HG03442 (cell line): ENCODE results near the gene IGFL2.
"Not testable (repeated sequence)": the region's sequence is repeated elsewhere in the genome, so short reads cannot be mapped to it uniquely, and the experiment has no call there.

Source experiments
- ATAC-seq: cut with Tn5 transposase; IDR thresholded peaks from one replicate; pipeline ENCODE4 v1.9.1; 2021; ENCODE audit warnings: mild to moderate bottlenecking, moderate library complexity; ENCODE audit not compliant: unreplicated experiment

IGFL2 gene

GRCh38 chr19:46141421-46141820 is 6.6 kb upstream of the IGFL2 start:
- no peak for ATAC-seq

GRCh38 chr19:46142294-46142693 is 5.7 kb upstream of the IGFL2 start:
- no peak for ATAC-seq

- ATAC-seq = no peak
These were observed 3.3 kb upstream of the IGFL2 start for GRCh38 chr19:46144756-46145155.

GRCh38 chr19:46147166-46147740 is 785 bp upstream of the IGFL2 start:
- ATAC-seq = no peak

GRCh38 chr19:46150606-46151005 is 2.6 kb downstream of the IGFL2 start:
- no peak for ATAC-seq

- no peak for ATAC-seq
These were observed 7.2 kb downstream of the IGFL2 start for GRCh38 chr19:46155237-46155636.

- no peak for ATAC-seq
These were observed 11.6 kb downstream of the IGFL2 start for GRCh38 chr19:46159418-46160232.

GRCh38 chr19:46160233-46160775 is 12.3 kb downstream of the IGFL2 start:
- no peak for ATAC-seq

- ATAC-seq = not testable (repeated sequence)
These were observed 13.7 kb downstream of the IGFL2 start for GRCh38 chr19:46161642-46162257.

- ATAC-seq = no peak
These were observed 14.7 kb downstream of the IGFL2 start for GRCh38 chr19:46162731-46163130.

- no peak for ATAC-seq
These were observed 25.9 kb downstream of the IGFL2 start for GRCh38 chr19:46173886-46174480.

- no peak for ATAC-seq
These were observed 28.2 kb downstream of the IGFL2 start for GRCh38 chr19:46176116-46176860.

- ATAC-seq = no peak
These were observed 31.2 kb downstream of the IGFL2 start for GRCh38 chr19:46179076-46179759.

- no peak for ATAC-seq
These were observed 32.8 kb downstream of the IGFL2 start for GRCh38 chr19:46180701-46181387.

- no peak for ATAC-seq
These were observed 33.3 kb downstream of the IGFL2 start for GRCh38 chr19:46181388-46181779.

- no peak for ATAC-seq
These were observed 34.4 kb downstream of the IGFL2 start for GRCh38 chr19:46182476-46182875.

- not testable (repeated sequence) for ATAC-seq
These were observed 37.0 kb downstream of the IGFL2 start for GRCh38 chr19:46184775-46185710.

GRCh38 chr19:46186101-46186716 is 38.2 kb downstream of the IGFL2 start:
- no peak for ATAC-seq
